Neutrophil (primary cell): Measurements from ENCODE around the gene KRTAP1-5.
"Not testable (repeated sequence)": the region's sequence is repeated elsewhere in the genome, so short reads cannot be mapped to it uniquely, and the experiment has no call there.

Source experiments
- H3K27ac ChIP-seq: fragments of 200-600 bp; sonication (generic); 2 replicates; pipeline ENCODE4 v1.5.1; 2016; ENCODE audit warnings: mild to moderate bottlenecking, moderate library complexity
- H3K27me3 ChIP-seq: fragments of 200-600 bp; sonication (generic); 2 replicates; pipeline ENCODE4 v1.6.0; 2016; ENCODE audit warnings: mild to moderate bottlenecking
- H3K36me3 ChIP-seq: fragments of 200-600 bp; sonication (generic); 2 replicates; pipeline ENCODE4 v1.5.1; 2017
- H3K4me1 ChIP-seq, 2 experiments: fragments of 200-600 bp in 1 of 2; sonication (generic) in 1 of 2; 1 replicate in 1 of 2; 2 replicates in 1 of 2; pipeline versions ENCODE4 v1.5.1 to v1.6.1; 2013 to 2016; ENCODE audit warnings: low read depth in 1 of 2, low read length in 1 of 2, mild to moderate bottlenecking in 1 of 2, moderate library complexity in 1 of 2; ENCODE audit not compliant: control insufficient read depth in 1 of 2, insufficient read depth in 1 of 2
- H3K4me3 ChIP-seq, 2 experiments: fragments of 200-600 bp in 1 of 2; sonication (generic) in 1 of 2; 1 replicate in 1 of 2; 2 replicates in 1 of 2; pipeline ENCODE4 v1.5.1; 2013 to 2016; ENCODE audit warnings: low read depth in 1 of 2, low read length in 1 of 2, mild to moderate bottlenecking in 1 of 2, moderate library complexity in 1 of 2
- H3K9me3 ChIP-seq: fragments of 200-600 bp; sonication (generic); 2 replicates; pipeline ENCODE4 v1.5.1; 2016
- TF ChIP-seq, protein P1 (sequence below): fragments of 200-600 bp; sonication (generic); IDR thresholded peaks from 2 replicates; pipeline ENCODE4 v1.5.1; 2016; ENCODE audit warnings: antibody characterized with exemption

Gene KRTAP1-5

GRCh38 chr17:41037853-41038350 lies 10.9 kb upstream of the KRTAP1-5 start:
- TF ChIP-seq, protein P1, sequence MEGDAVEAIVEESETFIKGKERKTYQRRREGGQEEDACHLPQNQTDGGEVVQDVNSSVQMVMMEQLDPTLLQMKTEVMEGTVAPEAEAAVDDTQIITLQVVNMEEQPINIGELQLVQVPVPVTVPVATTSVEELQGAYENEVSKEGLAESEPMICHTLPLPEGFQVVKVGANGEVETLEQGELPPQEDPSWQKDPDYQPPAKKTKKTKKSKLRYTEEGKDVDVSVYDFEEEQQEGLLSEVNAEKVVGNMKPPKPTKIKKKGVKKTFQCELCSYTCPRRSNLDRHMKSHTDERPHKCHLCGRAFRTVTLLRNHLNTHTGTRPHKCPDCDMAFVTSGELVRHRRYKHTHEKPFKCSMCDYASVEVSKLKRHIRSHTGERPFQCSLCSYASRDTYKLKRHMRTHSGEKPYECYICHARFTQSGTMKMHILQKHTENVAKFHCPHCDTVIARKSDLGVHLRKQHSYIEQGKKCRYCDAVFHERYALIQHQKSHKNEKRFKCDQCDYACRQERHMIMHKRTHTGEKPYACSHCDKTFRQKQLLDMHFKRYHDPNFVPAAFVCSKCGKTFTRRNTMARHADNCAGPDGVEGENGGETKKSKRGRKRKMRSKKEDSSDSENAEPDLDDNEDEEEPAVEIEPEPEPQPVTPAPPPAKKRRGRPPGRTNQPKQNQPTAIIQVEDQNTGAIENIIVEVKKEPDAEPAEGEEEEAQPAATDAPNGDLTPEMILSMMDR, result no peak
- H3K27ac ChIP-seq, result no peak overlapping the region
- H3K4me1 ChIP-seq, result no peaks in the 10 kb centered on the region
- H3K4me3 ChIP-seq, result no peak overlapping the region
- H3K9me3 ChIP-seq, result no peaks in the 10 kb centered on the region
- H3K27me3 ChIP-seq, result peaks cover 26% of the 10 kb centered on the region
- no peaks in the 10 kb centered on the region for H3K36me3 ChIP-seq

DNA sequence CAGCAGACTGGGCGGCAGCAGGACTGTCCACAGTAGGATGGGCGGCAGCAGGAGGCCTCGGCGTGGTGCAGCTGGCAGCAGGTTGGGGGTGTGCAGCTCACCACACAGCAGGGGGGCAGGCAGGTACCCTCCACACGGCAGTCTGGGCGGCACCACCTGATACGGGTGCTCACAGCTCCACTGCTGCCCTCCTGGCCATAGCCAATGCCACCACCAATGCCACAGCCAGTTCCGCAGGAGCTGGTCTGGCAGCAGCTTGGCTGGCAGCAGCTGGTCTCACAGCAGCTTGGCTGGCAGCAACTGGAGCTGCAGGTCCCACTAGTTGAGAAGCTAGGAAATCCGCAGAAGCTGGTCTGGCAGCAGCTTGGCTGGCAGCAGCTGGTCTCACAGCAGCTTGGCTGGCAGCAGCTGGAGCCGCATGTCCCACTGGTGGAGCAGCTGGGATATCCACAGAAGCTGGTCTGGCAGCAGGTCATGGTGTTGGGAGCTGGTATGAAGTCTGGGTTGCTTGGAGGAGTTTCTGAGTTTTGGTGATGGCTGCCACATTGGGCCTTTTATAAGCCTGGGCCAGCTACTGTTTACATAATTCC lies 7.4 kb upstream of the KRTAP1-5 start, which contains the start of gene KRTAP1-3:
Gene KRTAP1-3 (minus strand): TSS at position 529 of the 590 bp plus-strand sequence. CDS start 53 bp downstream, at position 476.
- H3K4me1 ChIP-seq, H3K4me3 ChIP-seq, H3K27ac ChIP-seq, H3K36me3 ChIP-seq, H3K9me3 ChIP-seq: not testable (repeated sequence)
- peaks cover 32% of the 10 kb centered on the region for H3K27me3 ChIP-seq

GRCh38 chr17:41029633-41030245 lies 2.7 kb upstream of the KRTAP1-5 start, which contains the start of gene KRTAP1-4:
Gene KRTAP1-4, minus strand, starts transcription at chr17:41030195. Its CDS starts 117 bp downstream, at chr17:41030078.
- H3K36me3 ChIP-seq, result no peaks in the 10 kb centered on the region
- H3K27me3 ChIP-seq, result peaks cover 34% of the 10 kb centered on the region
- no peak within 1 kb of the TSS for H3K27ac ChIP-seq
- no peaks in the 10 kb centered on the region for H3K9me3 ChIP-seq
- H3K4me3 ChIP-seq, result no peak within 1 kb of the TSS
- TF ChIP-seq, protein P1, result no peak
- no peaks in the 10 kb centered on the region for H3K4me1 ChIP-seq

GRCh38 chr17:41024697-41025096 lies 2.3 kb downstream of the KRTAP1-5 start:
- Histone ChIP-seq H3K36me3 (no peaks in the 10 kb centered on the region), H3K9me3 (no peaks in the 10 kb centered on the region), H3K27ac (no peak overlapping the region), H3K4me3 (no peak overlapping the region), H3K27me3 (peaks cover 21% of the 10 kb centered on the region), H3K4me1 (no peaks in the 10 kb centered on the region)
- TF ChIP-seq, protein P1, result no peak

DNA sequence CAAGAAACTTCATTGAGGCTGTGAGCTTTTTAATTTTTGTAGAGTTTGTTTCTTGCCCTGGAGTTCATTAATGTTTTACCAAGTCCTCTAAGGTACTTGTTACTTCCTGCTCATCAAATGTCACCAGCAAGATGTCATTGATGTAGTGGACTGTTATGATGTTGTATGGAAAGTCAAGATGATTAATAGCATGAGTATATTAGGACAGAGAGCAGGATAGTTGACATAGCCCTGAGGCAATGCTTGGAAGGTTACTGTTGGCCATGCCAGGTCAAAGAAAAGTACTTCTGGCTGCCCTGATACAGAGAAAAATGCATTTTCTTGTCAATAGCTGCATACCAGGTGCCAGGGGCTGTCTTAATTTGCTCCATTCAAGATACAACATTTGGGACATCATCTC lies 6.7 kb downstream of the KRTAP1-5 start:
- Histone ChIP-seq H3K27ac (no peak overlapping the region), H3K4me3 (no peak overlapping the region), H3K9me3 (no peaks in the 10 kb centered on the region), H3K4me1 (peaks cover 13 to 15% of the 10 kb centered on the region in 2 experiments), H3K36me3 (no peaks in the 10 kb centered on the region), H3K27me3 (peaks cover 4% of the 10 kb centered on the region)
- TF ChIP-seq, protein P1, result no peak

- Histone ChIP-seq H3K9me3 (no peaks in the 10 kb centered on the region), H3K4me3 (no peak overlapping the region), H3K27ac (no peak overlapping the region), H3K4me1 (peaks cover 13 to 15% of the 10 kb centered on the region in 2 experiments), H3K27me3 (peaks cover 9% of the 10 kb centered on the region), H3K36me3 (no peaks in the 10 kb centered on the region)
- TF ChIP-seq, protein P1, result no peak
Measured at GRCh38 chr17:41019415-41019814, 7.6 kb downstream of the KRTAP1-5 start.
